Activated CD4-positive, alpha-beta T cell treated with anti-CD3 and anti-CD28 coated beads for 24 hours (primary cell): ENCODE data around the gene SSBP2.

Experiments
- DNase-seq, 2 donors: peaks; one replicate each; pipeline ENCODE4 v3.0.0-alpha.2; 2020; ENCODE audit warnings: low read depth in 2 of 2

SSBP2 gene

GRCh38 chr5:81767097-81767496, 16.2 kb upstream of the SSBP2 start:
- no peak for DNase-seq

DNA sequence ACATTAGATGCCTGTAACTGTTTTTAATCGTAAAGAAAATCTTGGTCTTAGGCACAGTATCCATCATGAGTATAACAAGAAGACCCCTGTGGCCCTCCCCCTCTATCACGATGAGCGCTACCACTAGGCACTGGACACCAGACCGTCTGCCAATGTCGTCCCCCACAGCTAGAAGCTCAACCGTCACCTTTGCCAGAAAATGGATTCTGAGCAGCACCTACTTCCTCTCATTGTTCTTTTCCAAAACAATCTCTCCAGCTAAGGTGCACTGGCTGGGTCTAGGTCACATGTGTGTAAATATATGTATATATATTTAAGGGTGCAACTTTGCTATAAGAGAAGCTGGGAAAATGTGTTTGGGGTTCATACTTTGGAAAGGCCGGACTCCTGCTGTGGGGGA, 15.7 kb upstream of the SSBP2 start:
- no peak for DNase-seq

DNA sequence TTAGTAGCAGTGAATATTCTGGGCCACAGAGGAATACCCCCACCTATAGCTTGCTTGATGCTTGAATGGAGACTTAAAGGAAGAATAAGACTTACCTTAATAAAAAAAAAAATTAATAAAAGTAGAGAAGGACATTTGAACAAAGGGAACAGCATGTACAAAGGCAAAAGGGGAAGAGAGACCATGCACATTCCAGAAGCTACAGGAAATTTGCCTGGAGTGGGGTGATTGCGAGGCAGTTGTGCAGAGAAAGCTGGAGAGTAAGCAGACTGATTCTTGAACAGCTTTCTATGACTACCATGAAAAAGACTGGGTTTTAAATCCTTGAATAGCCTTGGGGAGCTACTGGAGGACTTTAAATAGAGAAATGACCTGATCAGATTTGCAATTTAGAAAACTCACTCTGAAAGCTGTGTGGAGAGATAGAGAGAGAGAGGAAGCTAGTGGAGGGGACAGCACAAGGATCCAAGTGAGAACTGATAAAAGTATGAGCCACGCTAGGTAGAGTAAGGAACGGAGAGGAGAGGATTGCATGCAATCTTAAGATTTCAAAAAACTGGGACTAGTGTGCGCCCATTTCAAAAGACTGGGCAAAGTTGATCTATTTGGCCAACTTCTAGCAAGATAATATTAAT, 12.5 kb upstream of the SSBP2 start:
- no peak for DNase-seq

DNA sequence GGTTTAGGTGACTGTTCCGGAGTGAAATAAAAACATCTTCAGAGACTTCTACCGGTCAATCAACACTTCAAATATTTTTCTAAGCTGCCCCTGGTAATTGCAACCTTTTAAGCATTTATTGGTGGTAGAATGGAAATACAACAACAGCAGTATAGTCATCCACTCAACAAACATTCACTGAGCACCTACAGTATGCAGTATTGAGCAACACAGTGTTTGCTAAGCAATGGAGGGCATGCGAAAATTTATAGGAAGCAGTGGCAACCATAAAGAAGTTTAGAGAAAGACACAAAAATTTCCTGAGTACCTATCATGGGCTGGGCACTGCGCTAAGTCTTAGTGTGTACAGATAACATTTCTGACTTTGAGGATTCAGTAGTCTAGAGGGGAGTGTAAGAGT, 12.0 kb upstream of the SSBP2 start:
- DNase-seq: no peak

GRCh38 chr5:81762401-81762800, 11.5 kb upstream of the SSBP2 start:
- no peak for DNase-seq

DNA sequence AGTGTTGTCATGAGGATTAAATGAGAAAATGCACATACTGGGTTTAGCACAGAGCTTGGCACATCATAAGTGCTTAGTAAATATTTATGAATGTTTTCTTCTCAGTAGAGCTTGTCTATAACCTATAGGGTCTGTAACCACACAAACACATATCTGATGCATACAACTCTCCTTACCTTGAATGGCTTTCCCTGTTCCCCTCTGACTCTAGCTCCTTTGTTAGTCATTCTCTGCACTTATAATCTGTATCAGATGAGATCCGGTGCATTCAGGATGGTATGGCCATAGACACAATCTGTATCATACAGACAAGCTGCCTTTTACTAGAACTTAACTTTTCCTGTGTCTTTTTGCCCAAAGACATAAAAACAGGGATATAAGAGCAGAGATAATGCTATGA, 11.1 kb upstream of the SSBP2 start:
- no peak for DNase-seq

GRCh38 chr5:81761270-81761669, 10.4 kb upstream of the SSBP2 start:
- no peak for DNase-seq

DNA sequence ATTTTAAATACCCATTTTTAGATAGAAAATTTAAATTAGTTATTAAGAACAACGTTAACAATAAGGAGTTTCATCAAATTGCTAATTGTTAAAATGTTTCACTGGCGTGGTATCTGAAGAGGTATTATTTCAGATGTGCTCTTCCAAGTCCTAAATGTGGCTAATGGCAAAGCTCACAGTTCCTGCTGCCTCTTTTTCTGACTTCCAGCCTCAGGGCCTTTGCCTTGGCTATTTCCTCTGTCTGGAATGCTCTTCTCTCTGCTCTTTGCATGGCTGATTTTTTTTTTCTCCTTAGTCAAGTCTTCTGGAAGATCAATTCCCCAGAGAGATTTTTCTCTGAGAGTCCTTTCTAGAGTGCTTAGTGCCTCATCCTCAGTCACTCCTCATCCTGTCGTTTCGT, 9.6 kb upstream of the SSBP2 start:
- no peak for DNase-seq

DNA sequence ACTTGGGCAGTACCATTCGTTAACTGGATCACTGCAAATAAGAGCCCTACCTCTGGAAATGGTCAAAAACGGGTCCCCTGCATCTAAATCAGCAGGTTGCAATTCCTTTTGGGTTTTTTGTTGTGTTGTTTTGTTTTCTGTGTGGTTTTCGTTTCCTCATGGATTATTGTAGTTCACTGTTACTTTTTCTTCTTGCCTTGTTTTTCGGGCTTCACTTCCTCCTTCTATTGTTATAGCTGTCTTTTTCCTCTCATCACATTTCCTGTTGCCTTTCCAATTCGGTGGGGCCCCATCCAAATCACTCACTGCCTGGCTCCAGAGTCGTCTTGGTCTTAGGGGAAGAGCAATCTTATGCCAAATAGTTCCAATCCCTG, 8.7 kb upstream of the SSBP2 start:
- no peak for DNase-seq

DNA sequence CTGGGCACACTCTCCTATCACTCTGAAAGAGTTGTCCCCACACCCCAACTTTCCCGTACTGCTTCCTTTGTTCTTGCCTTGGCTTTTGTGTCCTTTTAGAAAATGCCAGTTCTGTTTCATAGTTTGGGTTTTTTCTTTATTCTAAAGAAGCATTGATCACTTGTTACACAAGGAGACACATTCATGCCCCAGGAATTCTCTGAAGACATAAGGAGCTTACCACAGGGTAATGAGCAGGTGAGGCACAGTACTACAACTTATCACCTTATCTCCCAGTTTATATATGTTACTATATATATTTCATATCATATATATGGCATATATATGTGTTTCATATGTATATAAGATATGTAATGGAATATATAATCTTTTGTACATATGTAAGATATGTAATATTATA, 6.5 kb upstream of the SSBP2 start:
- DNase-seq: no peak

GRCh38 chr5:81756016-81756415, 5.1 kb upstream of the SSBP2 start:
- no peak for DNase-seq

DNA sequence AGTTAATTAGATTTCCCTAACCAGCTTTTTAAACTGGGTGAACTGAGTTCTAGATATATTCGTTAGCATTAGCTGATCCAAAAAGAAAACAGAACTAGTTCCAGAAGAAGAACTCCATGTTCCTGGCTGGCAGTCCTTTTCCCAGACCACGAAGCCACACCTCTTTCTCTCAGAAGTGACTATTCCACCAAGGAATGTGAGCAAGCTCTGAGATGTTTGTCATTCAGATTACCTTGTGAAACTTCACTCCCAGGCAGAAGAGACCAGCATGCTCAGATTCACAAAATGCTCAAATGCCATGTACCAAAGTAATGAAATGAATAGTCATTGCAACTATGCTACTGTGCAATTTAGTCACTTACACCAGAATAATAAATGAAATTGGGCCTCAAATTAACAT, 4.4 kb upstream of the SSBP2 start:
- no peak for DNase-seq

DNA sequence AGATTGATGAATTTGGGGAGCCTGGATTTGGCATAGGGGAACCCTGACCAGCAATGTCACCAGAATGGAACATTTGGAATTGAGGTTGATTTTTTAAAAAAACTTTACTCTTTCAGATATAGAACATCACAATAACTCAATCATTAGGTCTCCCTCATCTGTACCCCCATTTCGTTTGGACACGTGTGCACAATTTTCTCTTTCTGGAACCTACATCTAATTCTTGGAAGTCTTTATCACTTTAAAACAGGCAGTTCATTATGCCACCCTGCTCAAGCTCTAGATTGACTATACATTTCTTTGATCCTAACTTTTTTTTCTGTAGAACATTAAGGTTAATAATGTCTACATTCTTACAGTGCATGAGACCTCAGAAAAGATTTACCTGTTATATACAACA, 3.7 kb upstream of the SSBP2 start:
- DNase-seq: no peak

GRCh38 chr5:81753429-81753828, 2.5 kb upstream of the SSBP2 start:
- no peak for DNase-seq

- no peak for DNase-seq
Measured at GRCh38 chr5:81752644-81752963, 1.7 kb upstream of the SSBP2 start.

GRCh38 chr5:81751836-81752643, 1.1 kb upstream of the SSBP2 start:
- DNase-seq: peak in 1 of 2 donors; percentile 6

GRCh38 chr5:81750308-81751008, 439 bp downstream of the SSBP2 start:
- DNase-seq: no peak

DNA sequence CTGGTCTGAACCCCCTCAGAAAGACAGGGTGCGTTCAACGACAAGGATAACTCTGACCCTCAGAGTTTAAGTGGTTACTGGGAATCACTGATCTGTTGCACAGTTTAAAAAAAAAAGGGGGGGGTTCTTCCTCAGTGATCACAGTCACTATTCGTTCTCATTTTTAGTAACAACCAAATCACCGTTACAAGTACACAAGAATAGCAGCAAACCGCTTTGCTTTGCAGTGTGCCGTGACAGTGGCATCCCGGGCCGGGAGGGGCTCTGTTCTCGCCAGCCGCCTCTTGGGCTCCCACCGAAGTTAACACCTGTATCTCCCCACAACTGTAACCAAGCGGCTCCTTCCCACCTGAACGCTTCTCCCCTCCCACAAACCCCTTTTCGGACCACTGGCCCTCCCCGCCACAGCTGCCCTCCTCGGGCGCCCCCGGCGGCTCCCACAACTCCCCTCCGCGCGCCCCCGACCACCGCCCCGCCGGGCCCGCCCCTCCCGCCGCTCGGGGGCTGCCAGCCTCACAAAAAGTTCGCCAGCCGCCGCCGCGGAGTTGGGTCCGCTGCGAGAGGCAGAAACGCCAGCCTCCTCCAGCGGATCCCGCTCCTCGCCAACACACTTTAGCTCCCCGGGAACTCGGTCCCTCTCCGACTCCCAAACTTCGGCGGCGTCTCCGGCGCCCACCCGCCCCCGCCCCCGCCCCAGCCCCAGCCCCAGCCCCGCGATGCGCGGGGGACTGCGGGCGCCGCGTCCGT, 1.2 kb downstream of the SSBP2 start:
- peak; percentile 28 to 37 for DNase-seq

DNA sequence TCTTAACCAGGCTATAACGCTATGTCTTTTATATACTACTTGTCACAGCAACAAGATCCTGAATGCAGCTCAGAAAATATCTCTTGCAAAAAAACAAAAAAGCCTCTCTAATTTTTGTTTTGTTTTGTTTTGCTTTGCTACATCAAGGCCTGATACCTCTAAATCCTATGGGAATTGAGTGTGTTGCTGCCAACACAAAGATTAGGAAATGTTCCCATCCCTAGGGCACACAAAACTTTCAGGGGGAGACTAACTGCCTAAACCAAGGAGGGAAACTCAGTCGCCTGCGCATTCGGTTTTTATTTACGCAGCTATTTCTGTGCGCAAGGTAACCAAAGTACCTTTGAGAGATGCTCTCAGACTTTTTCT, 1.7 kb downstream of the SSBP2 start:
- DNase-seq: no peak

DNA sequence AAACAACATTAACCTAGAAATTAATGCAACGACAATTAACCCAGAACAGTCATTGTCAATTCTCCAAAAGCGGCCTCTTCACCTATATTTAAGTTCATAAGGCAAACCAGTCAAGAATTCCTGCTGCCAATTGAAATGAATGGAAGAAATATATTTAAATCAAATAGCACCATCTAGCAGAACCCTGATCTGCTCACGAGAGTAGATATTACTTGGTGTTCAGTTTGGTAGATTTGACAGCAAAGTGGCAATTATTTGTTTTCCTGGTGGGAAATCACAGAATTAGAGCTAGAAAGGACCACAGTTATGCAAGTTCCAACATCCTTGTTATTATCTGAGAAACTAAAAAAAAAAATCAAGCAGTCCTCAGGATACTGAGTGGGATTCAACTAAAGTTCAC, 2.3 kb downstream of the SSBP2 start:
- DNase-seq: no peak

GRCh38 chr5:81747030-81747429, 3.9 kb downstream of the SSBP2 start:
- DNase-seq: no peak

- no peak for DNase-seq
Measured at GRCh38 chr5:81740758-81741157, 10.1 kb downstream of the SSBP2 start.

GRCh38 chr5:81739291-81739690, 11.6 kb downstream of the SSBP2 start:
- no peak for DNase-seq
